ENCODE data around the gene CTCFL.
"Not testable (repeated sequence)": the region's sequence is repeated elsewhere in the genome, so short reads cannot be mapped to it uniquely, and the experiment has no call there.

CTCFL gene

GRCh38 chr20:57514273-57514751 is 10.6 kb downstream of the CTCFL start:
- ATAC-seq (ENCODE audit: insufficient read depth, low read depth) (no peak), DNase-seq (peak; percentile 21)
- Histone ChIP-seq H3K9ac (ENCODE audit: low read depth, low read length) (no peak overlapping the region), H3K4me2 (ENCODE audit: insufficient read depth, low read length) (no peak overlapping the region), H3K4me3 (ENCODE audit: low read depth in 1 of 2, low read length in 2 of 2) (no peak overlapping the region), H3K9me3 (ENCODE audit: insufficient read depth, low read length, severe bottlenecking) (no peaks in the 10 kb centered on the region), H3K4me1 (ENCODE audit: insufficient read depth, low read length) (no peaks in the 10 kb centered on the region), H3K36me3 (ENCODE audit: insufficient read depth, low read length) (no peaks in the 10 kb centered on the region), H4K20me1 (ENCODE audit: insufficient read depth, low read length) (no peaks in the 10 kb centered on the region), H3K27ac (ENCODE audit: low read length) (no peak overlapping the region), H3K27me3 (ENCODE audit: insufficient read depth, low read length, poor library complexity) (peaks cover 29% of the 10 kb centered on the region), H3K79me2 (ENCODE audit: insufficient read depth, low read length) (no peaks in the 10 kb centered on the region), H2AFZ (ENCODE audit: low read depth, low read length) (no peak overlapping the region)
- TF ChIP-seq CTCF (IDR thresholded peaks at IDR 0.05; ENCODE audit: borderline replicate concordance, extremely low read depth, low read length, poor library complexity, severe bottlenecking): peak; percentile 60
- no peak for TF ChIP-seq EZH2 (IDR thresholded peaks at IDR 0.05; ENCODE audit: borderline replicate concordance, low read depth, low read length, severe bottlenecking)

- no peaks in the 10 kb centered on the region for H3K4me1 ChIP-seq (ENCODE audit: insufficient read depth, low read length)
- TF ChIP-seq EZH2 (IDR thresholded peaks at IDR 0.05; ENCODE audit: borderline replicate concordance, low read depth, low read length, severe bottlenecking): no peak
- no peak for TF ChIP-seq CTCF (IDR thresholded peaks at IDR 0.05; ENCODE audit: borderline replicate concordance, extremely low read depth, low read length, poor library complexity, severe bottlenecking)
- no peaks in the 10 kb centered on the region for H4K20me1 ChIP-seq (ENCODE audit: insufficient read depth, low read length)
- no peak overlapping the region for H3K27ac ChIP-seq (ENCODE audit: low read length)
- H3K36me3 ChIP-seq (ENCODE audit: insufficient read depth, low read length): no peaks in the 10 kb centered on the region
- H3K9ac ChIP-seq (ENCODE audit: low read depth, low read length): no peak overlapping the region
- H2AFZ ChIP-seq (ENCODE audit: low read depth, low read length): no peak overlapping the region
- DNase-seq (no peak), ATAC-seq (ENCODE audit: insufficient read depth, low read depth) (no peak)
- no peaks in the 10 kb centered on the region for H3K9me3 ChIP-seq (ENCODE audit: insufficient read depth, low read length, severe bottlenecking)
- no peak overlapping the region for H3K4me2 ChIP-seq (ENCODE audit: insufficient read depth, low read length)
- no peak overlapping the region for H3K4me3 ChIP-seq (ENCODE audit: low read depth in 1 of 2, low read length in 2 of 2)
- peaks cover 31% of the 10 kb centered on the region for H3K27me3 ChIP-seq (ENCODE audit: insufficient read depth, low read length, poor library complexity)
- no peaks in the 10 kb centered on the region for H3K79me2 ChIP-seq (ENCODE audit: insufficient read depth, low read length)
These were observed 11.7 kb downstream of the CTCFL start for GRCh38 chr20:57513199-57513598.

GRCh38 chr20:57512432-57512831 is 12.5 kb downstream of the CTCFL start:
- no peak for ATAC-seq (ENCODE audit: insufficient read depth, low read depth)
- Histone ChIP-seq H3K27me3 (ENCODE audit: insufficient read depth, low read length, poor library complexity) (peaks cover 28% of the 10 kb centered on the region), H3K36me3 (ENCODE audit: insufficient read depth, low read length) (no peaks in the 10 kb centered on the region), H3K9ac (ENCODE audit: low read depth, low read length) (no peak overlapping the region), H3K79me2 (ENCODE audit: insufficient read depth, low read length) (no peaks in the 10 kb centered on the region), H3K4me2 (ENCODE audit: insufficient read depth, low read length) (no peak overlapping the region), H2AFZ (ENCODE audit: low read depth, low read length) (no peak overlapping the region), H3K4me3 (ENCODE audit: low read depth in 1 of 2, low read length in 2 of 2) (no peak overlapping the region), H3K4me1 (ENCODE audit: insufficient read depth, low read length) (no peaks in the 10 kb centered on the region), H3K9me3 (ENCODE audit: insufficient read depth, low read length, severe bottlenecking) (no peaks in the 10 kb centered on the region), H3K27ac (ENCODE audit: low read length) (no peak overlapping the region), H4K20me1 (ENCODE audit: insufficient read depth, low read length) (no peaks in the 10 kb centered on the region)
- no peak for DNase-seq
- no peak for TF ChIP-seq EZH2 (IDR thresholded peaks at IDR 0.05; ENCODE audit: borderline replicate concordance, low read depth, low read length, severe bottlenecking)
- TF ChIP-seq CTCF (IDR thresholded peaks at IDR 0.05; ENCODE audit: borderline replicate concordance, extremely low read depth, low read length, poor library complexity, severe bottlenecking): no peak

- H3K9ac ChIP-seq (ENCODE audit: low read depth, low read length); H3K79me2 ChIP-seq (ENCODE audit: insufficient read depth, low read length); H3K9me3 ChIP-seq (ENCODE audit: insufficient read depth, low read length, severe bottlenecking); H3K36me3 ChIP-seq (ENCODE audit: insufficient read depth, low read length); H3K27ac ChIP-seq (ENCODE audit: low read length); H2AFZ ChIP-seq (ENCODE audit: low read depth, low read length); DNase-seq; H4K20me1 ChIP-seq (ENCODE audit: insufficient read depth, low read length); H3K4me2 ChIP-seq (ENCODE audit: insufficient read depth, low read length); H3K4me3 ChIP-seq (ENCODE audit: low read depth in 1 of 2, low read length in 2 of 2); ATAC-seq (ENCODE audit: insufficient read depth, low read depth); H3K4me1 ChIP-seq (ENCODE audit: insufficient read depth, low read length): not testable (repeated sequence)
- H3K27me3 ChIP-seq (ENCODE audit: insufficient read depth, low read length, poor library complexity): peaks cover 28% of the 10 kb centered on the region
These were observed 13.2 kb downstream of the CTCFL start for GRCh38 chr20:57511709-57512108.

All from DND-41 (cell line).